Urinary bladder (tissue), 4 donors: ENCODE data around the gene KCNMA1. TPM values are rescaled to one million over a fixed set of nuclear protein-coding genes. Genes with fewer than 3 reads are reported as not detected.
"Not testable (repeated sequence)": the region's sequence is repeated elsewhere in the genome, so short reads cannot be mapped to it uniquely, and the experiment has no call there.

Experiments
- DNase-seq: peaks from one replicate; pipeline ENCODE4 v3.0.0-alpha.2; 2015; ENCODE audit errors: extremely low spot score
- H3K27ac ChIP-seq: one replicate; pipeline ENCODE4 v1.5.1; 2013; ENCODE audit warnings: low read depth, mild to moderate bottlenecking, moderate library complexity
- H3K36me3 ChIP-seq: one replicate; pipeline ENCODE4 v1.6.1; 2013; ENCODE audit warnings: mild to moderate bottlenecking, moderate library complexity; ENCODE audit not compliant: insufficient read depth
- H3K4me1 ChIP-seq: one replicate; pipeline ENCODE4 v1.6.1; 2013; ENCODE audit warnings: mild to moderate bottlenecking, moderate library complexity; ENCODE audit not compliant: insufficient read depth
- H3K4me3 ChIP-seq: one replicate; pipeline ENCODE4 v1.5.1; 2013; ENCODE audit warnings: low read depth, low read length
- WGBS: extraction: QIAGEN DNeasy Blood & Tissue Kit; methylation state at CpG from one replicate; pipeline ENCODE4 v1.1.7; 2013; 5-methylcytosine and 5-hydroxymethylcytosine counted together
- polyA plus RNA-seq: library from polyadenylated mRNA; stranded (reverse); fragments of 200-250 nt; gene quantifications from one replicate; pipeline ENCODE4 v1.2.3, GENCODE V29; 2013
- total RNA-seq: library from RNA; depleted of rRNA; stranded (reverse); fragments of >200 nt; gene quantifications from one replicate; pipeline ENCODE4 v1.2.3, GENCODE V29; 2014
- donor health status: healthy with polysubstance abuse.
- donor health status: healthy.

The KCNMA1 gene
- total and polyA plus RNA-seq, 2 donors: 105 to 107 TPM

DNA sequence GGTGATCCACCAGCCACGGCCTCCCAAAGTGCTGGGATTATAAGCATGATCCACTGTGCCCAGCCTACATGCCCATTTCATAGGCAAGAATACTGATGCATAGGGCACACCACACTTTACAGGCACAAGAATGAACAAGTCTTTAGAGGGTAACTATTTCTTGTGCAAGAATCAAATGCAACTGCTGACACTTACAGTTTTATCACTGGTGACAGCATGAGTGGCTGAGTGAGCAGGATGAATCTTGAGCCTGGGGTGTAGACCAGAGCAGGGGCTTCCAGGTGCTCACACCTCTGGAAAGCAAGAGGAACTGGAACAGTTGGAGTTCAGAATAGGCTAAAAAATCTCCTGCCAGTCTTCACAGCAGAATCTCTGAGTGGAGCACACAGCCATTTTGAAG is 287.5 kb downstream of the KCNMA1 start:
- Histone ChIP-seq H3K4me1 (no peaks in the 10 kb centered on the region), H3K4me3 (no peak overlapping the region), H3K27ac (no peak overlapping the region), H3K36me3 (no peaks in the 10 kb centered on the region)
- DNase-seq: no peak
- WGBS: 96% methylated on average over 1 of the region's 1 CpG

DNA sequence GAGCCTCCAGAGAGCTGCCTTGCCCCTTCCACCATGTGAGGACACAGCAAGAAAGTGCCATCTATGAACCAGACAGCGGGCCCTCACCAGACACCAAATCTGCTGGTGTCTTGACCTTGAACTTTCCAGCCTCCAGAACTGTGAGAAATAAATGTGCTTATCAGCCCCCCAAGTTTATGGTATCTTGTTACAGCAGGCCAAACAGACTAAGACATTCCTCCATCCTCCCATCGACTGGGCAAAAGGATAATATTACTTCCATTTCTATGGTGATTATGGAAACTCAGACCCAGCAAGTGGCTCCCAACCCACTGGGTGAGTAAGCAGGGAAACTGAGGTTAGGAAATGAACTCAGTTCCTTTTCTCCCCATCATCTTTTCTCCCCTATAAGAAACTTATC is 288.4 kb downstream of the KCNMA1 start:
- 64% methylated on average over 2 of the region's 2 CpGs for WGBS
- Histone ChIP-seq H3K36me3 (no peaks in the 10 kb centered on the region), H3K27ac (no peak overlapping the region), H3K4me3 (no peak overlapping the region), H3K4me1 (no peaks in the 10 kb centered on the region)
- no peak for DNase-seq

DNA sequence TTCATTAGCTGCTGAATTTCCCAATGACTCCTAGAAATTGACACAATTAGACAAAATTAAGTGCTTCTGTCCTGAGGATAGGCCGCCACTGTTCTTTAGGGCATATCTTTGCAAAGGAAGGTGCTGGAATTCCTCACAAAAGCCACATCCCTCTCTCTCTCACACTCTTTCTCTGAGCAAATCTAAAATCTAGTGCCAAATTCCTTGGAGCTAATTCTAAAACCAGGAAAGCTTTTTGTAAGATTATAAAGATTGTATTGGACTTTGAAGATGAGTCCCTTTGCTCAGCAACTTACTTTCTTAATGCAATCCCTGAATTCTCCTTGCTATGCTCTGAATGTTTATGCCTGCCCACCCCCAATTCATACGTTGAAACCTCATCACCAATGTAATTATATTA is 288.9 kb downstream of the KCNMA1 start:
- H3K27ac ChIP-seq: no peak overlapping the region
- WGBS: 73% methylated on average over 2 of the region's 2 CpGs

DNA sequence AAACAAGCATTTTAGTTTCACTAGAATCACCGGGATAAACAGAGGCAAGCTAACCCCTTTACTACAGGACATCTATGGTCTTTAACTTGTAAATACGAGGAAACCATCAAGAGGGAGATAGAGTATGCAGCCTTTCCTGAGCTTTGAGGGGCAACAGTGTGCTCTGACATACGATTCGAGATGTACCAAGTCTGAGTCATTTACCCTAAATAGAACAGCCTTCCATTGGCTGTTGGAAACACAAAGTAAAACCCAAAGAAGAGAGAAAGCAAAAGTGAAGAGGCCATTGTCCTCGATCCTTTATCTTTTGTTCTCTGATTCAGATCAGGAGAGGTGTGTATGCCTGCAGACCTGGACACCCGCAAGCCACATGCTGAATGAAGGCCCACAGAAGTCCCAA is 289.5 kb downstream of the KCNMA1 start:
- 79% methylated on average over 6 of the region's 6 CpGs for WGBS
- no peak for DNase-seq
- Histone ChIP-seq H3K27ac (no peak overlapping the region), H3K4me1 (no peaks in the 10 kb centered on the region), H3K36me3 (no peaks in the 10 kb centered on the region), H3K4me3 (no peak overlapping the region)

More for the DNA sequence above, 288.9 kb downstream of the KCNMA1 start:
- H3K4me1 ChIP-seq: no peaks in the 10 kb centered on the region
- H3K36me3 ChIP-seq: no peaks in the 10 kb centered on the region
- DNase-seq: no peak
- no peak overlapping the region for H3K4me3 ChIP-seq

DNA sequence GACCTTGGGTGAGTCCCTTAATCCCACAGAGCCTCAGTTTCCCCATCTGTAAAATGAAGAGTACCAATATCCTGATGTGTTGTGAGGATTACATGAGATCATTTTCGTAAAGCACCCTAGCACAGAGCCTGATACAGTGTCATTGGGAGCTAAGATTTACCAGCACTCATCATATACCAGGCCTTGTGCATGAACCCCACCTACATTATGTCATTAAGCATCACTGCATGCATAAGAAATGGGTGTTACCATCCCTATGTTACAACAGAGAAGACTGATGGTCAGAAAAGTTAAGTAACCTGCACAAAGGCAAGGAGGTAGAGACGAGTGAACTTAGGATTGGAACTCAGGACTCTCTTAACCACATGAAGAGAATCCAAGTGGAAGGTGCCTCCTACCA is 290.6 kb downstream of the KCNMA1 start:
- no peak overlapping the region for H3K27ac ChIP-seq
- H3K4me3 ChIP-seq: no peak overlapping the region
- no peaks in the 10 kb centered on the region for H3K4me1 ChIP-seq
- no peaks in the 10 kb centered on the region for H3K36me3 ChIP-seq
- WGBS: 49% methylated on average over 2 of the region's 2 CpGs
- DNase-seq: no peak

DNA sequence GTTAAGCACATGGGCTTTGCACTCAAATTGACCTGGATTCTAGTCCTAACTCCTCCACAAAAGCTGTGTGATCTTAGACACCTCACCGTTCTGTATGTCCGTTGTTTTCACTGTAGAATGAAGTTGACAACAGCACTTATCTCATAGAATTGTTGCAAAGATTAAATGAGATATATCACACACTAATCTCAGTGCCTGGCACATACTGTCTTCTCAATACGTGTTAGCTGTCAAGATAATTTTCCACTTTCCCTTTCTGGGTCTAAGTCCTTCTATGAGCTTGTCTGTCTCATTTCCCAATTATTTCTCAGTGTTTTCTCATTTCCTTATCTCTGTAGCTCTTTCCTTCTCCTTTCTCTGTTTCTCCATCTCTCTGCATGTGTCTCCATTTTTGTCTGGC is 296.6 kb downstream of the KCNMA1 start:
- no peaks in the 10 kb centered on the region for H3K4me1 ChIP-seq
- H3K4me3 ChIP-seq: no peak overlapping the region
- WGBS: 57% methylated on average over 3 of the region's 3 CpGs
- no peak overlapping the region for H3K27ac ChIP-seq
- H3K36me3 ChIP-seq: no peaks in the 10 kb centered on the region
- DNase-seq: no peak

DNA sequence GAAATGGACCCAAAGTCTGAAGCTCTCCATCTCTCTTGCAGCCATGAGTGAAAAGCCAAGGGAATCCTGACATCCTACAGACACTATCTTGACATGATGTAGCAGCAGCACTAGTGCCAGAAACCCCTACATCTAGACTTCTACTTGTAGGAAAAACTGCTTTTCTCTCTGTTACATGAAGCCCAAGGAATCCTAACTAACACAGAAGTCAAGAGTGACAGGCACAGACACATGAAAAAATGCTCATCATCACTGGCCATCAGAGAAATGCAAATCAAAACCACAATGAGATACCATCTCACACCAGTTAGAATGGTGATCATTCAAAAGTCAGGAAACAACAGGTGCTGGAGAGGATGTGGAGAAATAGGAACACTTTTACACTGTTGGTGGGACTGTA is 297.7 kb downstream of the KCNMA1 start:
- H3K27ac ChIP-seq, H3K4me3 ChIP-seq, H3K36me3 ChIP-seq, H3K4me1 ChIP-seq, DNase-seq: not testable (repeated sequence)

DNA sequence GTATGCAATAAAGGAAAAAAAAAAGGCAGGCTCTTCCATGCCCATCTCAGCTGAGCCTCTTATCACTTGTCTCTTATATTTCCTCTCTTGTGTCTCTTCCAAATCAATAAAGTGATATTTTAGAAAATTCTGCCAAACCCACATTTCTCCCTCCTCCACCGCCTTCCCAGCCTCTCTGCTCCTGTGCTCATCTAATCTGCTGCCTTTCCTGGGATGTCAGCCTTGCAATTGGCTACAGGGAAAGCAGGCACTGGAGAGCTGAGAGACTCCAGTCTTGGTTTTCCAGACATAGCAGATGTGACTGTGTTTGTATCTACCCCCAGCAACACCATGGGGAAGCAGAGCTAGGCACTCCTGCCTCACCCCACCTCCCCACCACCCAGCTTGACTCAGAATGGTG is 298.4 kb downstream of the KCNMA1 start:
- Histone ChIP-seq H3K4me3 (no peak overlapping the region), H3K27ac (no peak overlapping the region), H3K4me1 (no peaks in the 10 kb centered on the region), H3K36me3 (no peaks in the 10 kb centered on the region)
- no peak for DNase-seq
- WGBS: 75% methylated on average over 1 of the region's 1 CpG

DNA sequence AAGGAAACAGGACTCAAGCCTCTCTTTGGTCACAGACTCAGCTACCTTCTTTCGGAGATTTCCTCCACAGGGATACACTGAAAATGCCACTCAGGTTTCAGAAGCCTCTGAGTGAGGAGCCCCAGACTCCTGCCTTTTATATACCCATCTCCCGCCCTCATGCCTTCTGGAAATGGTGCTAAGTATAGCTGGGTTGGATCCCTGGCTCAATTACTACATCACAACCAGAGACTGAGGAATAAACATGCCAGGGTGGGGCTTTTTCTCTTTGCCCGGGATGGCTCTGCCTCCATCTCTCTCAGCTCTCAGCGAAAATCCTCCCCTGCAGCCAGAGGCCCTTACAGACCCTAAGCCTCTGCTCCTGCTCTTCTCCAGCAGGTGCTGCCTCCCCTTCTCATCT is 299.5 kb downstream of the KCNMA1 start:
- H3K27ac ChIP-seq: no peak overlapping the region
- DNase-seq: no peak
- no peaks in the 10 kb centered on the region for H3K36me3 ChIP-seq
- WGBS: 86% methylated on average over 4 of the region's 4 CpGs
- H3K4me1 ChIP-seq: no peaks in the 10 kb centered on the region
- H3K4me3 ChIP-seq: no peak overlapping the region

DNA sequence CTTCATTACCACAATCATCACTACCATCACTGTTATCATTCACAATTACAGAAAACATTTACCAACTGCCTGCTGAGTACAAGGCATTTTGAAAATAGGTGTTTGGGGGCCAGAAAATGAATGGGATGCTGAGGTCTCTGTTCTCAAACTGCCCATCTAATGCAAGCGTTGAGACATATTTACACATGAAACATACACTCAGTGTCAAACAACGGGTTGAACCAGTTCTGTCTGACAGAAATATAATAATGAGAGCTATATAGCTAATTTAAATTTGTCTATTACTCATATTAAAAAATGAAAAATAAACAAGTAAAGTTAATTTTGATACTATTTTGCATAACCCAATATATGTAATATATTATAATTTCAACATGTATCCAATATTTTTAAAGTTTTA is 303.1 kb downstream of the KCNMA1 start:
- Histone ChIP-seq H3K36me3 (no peaks in the 10 kb centered on the region), H3K4me3 (no peak overlapping the region), H3K4me1 (no peaks in the 10 kb centered on the region), H3K27ac (no peak overlapping the region)
- DNase-seq: no peak
- 82% methylated on average over 2 of the region's 2 CpGs for WGBS

DNA sequence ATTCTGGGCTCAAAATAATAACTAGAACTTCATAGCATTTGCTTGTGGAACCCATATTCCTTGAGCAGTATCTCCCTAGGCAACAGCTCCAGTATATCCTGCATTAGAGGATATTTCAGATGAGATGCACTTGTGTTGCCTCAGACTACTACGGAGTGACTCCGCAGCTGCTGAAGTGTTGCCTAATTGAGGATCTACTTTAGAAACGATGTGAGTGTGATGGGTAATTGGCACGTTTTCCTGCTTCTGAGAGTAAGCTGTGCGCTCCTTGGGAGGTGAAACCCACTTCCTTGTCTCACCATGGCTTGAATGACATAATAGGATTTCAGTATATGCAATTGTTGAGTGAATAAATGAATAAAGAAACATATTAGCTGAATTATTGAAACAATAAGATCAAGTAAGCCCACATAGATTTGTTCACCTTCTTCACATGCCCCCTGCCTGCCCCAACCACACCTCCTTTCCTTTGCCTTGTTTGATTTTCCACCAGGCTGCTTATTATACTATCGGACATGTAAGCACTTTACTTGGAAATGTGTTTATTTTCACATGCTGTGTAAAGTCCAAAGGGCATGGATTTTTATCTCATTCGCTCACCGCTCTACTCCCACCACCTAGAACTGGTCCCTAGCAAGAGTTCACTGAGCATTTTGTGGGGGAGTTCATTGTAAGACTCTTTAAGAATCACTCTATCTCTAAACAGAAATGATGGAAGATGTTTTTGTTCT is 303.8 kb downstream of the KCNMA1 start:
- 67% methylated on average over 8 of the region's 8 CpGs for WGBS
- H3K27ac ChIP-seq: no peak overlapping the region
- no peaks in the 10 kb centered on the region for H3K4me1 ChIP-seq
- no peaks in the 10 kb centered on the region for H3K36me3 ChIP-seq
- no peak for DNase-seq
- H3K4me3 ChIP-seq: no peak overlapping the region

DNA sequence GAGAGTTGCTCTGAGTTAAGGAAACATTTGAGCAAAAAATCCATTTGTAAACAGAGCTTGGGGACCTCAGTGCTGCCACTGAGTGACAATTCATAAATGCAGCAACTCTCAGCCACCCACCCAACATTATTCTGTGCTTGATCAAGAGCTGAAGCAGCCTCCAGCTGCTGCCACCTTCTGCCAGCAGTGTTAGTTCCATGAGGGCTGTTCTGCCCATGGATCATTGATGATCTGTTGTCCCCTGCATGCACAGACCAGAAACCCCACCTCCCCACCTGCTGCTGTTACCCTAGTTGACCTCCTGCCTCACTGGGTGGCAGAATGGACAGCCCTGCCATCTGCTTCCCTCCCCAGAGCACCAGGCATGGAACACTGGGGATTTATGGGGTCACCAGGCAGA is 305.4 kb downstream of the KCNMA1 start:
- H3K27ac ChIP-seq: no peak overlapping the region
- DNase-seq: no peak
- no peaks in the 10 kb centered on the region for H3K4me1 ChIP-seq
- no peak overlapping the region for H3K4me3 ChIP-seq
- H3K36me3 ChIP-seq: no peaks in the 10 kb centered on the region

DNA sequence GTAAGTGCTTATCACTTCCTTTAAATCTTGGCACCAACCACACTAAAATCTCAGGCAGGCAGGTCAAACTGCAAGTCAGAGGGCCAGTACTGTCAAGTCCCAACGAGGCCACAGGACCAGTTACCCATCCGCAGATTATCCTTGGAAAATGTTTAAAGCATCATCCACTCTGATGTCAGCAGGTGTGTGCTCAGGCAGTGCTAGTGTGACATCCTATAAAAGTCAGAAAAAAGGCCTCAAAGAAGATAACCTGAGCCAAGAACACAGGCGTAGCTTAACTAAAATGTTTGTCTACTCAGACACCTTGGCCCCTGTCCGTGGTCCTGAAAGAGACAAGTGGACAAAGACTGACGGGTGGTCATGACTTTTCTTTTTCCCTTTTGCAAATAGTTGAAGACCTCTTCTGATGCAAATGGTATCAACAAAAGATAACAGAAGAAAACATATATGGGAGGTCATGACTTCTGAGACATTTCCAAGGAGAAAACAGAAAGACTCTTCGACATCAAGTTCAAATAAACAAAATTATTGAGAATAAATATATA is 309.3 kb downstream of the KCNMA1 start:
- Histone ChIP-seq H3K4me3 (no peak overlapping the region), H3K27ac (no peak overlapping the region), H3K4me1 (no peaks in the 10 kb centered on the region), H3K36me3 (no peaks in the 10 kb centered on the region)
- DNase-seq: no peak
- 60% methylated on average over 6 of the region's 6 CpGs for WGBS

DNA sequence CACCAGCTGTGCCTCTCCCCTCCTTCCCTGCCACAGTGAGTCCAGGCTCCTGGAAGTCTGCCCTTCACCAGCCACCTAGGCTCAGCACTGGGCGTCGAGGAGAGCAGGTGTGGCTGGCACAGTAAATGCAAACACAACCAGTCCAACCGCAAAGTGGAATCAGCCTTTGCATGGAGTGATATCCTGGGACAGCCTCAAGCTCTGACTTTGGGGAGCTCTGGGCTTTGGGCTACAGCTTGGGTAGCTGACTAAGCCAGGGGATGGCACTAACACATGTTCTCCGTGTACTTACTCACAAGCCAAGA is 312.4 kb downstream of the KCNMA1 start:
- no peak for DNase-seq
- Histone ChIP-seq H3K36me3 (no peaks in the 10 kb centered on the region), H3K4me1 (no peaks in the 10 kb centered on the region), H3K27ac (no peak overlapping the region), H3K4me3 (no peak overlapping the region)
- 77% methylated on average over 4 of the region's 4 CpGs for WGBS

DNA sequence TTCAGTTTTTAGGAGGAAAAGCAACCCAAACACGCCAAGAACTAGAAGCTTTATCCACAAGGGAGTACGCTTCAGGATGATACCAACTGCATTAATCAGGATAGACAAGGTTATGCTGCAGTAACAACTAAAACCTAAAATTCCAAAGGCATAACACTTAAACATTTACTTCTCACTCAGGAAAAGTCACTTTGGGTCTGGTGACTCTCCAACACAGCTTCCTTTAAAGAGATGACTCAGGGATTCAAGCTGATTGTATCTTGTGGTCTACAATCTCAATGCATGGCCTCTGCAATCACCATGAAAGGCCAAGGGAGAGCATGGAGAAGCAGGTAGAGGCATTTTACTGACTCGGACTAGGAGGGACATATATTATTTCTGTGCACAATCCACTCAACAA is 315.8 kb downstream of the KCNMA1 start:
- no peak overlapping the region for H3K27ac ChIP-seq
- no peak overlapping the region for H3K4me3 ChIP-seq
- no peak for DNase-seq
- H3K36me3 ChIP-seq: no peaks in the 10 kb centered on the region
- H3K4me1 ChIP-seq: no peaks in the 10 kb centered on the region
- WGBS: 90% methylated on average over 3 of the region's 3 CpGs
